ENCODE measurements around the gene PFDN2.

Gene PFDN2

DNA sequence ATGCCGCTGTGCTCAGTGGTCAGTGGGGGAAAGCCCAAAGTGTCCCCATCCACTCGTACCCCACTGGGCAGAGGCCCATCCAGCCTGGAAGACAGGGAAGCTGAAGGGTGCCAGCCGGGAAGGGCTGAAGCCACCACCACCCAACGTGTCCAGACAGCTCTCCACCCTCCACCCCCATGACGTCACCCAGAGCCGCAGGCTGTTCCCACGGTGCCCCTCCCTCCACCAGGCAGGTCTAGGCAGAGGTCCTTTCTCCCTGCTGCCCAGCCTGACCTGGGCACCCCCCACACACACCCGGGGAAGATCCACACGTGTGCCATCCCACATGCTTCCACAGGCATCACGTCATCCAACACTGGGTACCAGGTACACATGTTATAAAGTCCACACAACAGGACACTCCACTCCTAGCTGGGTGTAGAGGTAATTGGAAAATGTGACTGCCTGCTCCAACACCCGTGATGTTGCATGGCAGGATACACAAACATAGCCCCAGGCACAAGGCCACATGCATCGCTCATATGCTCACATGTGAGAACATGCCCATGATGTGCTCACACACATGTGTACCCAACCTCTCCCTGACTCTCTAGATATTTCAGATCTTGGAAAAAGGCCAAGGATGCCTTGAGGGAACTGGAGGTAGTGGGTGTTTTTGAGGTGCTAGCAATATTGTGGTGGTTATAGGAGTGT is 43.0 kb downstream of the PFDN2 start:
- Histone ChIP-seq H4K8ac (ENCODE audit: low read length) (no peak overlapping the region), H3K4ac (ENCODE audit: low read depth in 1 of 2, low read length in 2 of 2) (peak overlapping the region in 1 of 2 experiments; percentile 27), H3K9me3 (ENCODE audit: control insufficient read depth, low read length) (no peaks in the 10 kb centered on the region), H3K4me2 (ENCODE audit: low read length, poor library complexity, severe bottlenecking) (no peak overlapping the region), H3K23ac (ENCODE audit: low read length in 2 of 2) (no peak overlapping the region), H3K9ac (ENCODE audit: low read length) (no peak overlapping the region), H3K79me1 (replicated peaks; ENCODE audit: low read length, poor library complexity, severe bottlenecking) (no peaks in the 10 kb centered on the region), H2BK5ac (ENCODE audit: low read depth, low read length, poor library complexity, severe bottlenecking) (no peak overlapping the region), H4K91ac (ENCODE audit: low read length) (peak overlapping the region; percentile 67), H3K4me1 (ENCODE audit: control insufficient read depth, insufficient read depth, low read depth, low read length) (no peaks in the 10 kb centered on the region), H2BK15ac (ENCODE audit: low read depth, poor library complexity, severe bottlenecking) (no peak overlapping the region), H2AK5ac (ENCODE audit: low read length, severe bottlenecking) (no peak overlapping the region), H2BK120ac (ENCODE audit: low read depth, low read length) (no peak overlapping the region), H3K18ac (ENCODE audit: low read depth in 1 of 2, low read length in 2 of 2) (no peak overlapping the region), H3K27ac (ENCODE audit: low read length, poor library complexity, severe bottlenecking) (no peak overlapping the region), H3K27me3 (ENCODE audit: control insufficient read depth in 1 of 2, insufficient read depth in 1 of 2, low read length in 2 of 2) (no peaks in the 10 kb centered on the region), H3K14ac (ENCODE audit: low read length in 2 of 2) (peak overlapping the region in 1 of 2 experiments; percentile 41), H2AFZ (ENCODE audit: low read depth, low read length) (no peak overlapping the region), H2BK12ac (ENCODE audit: low read length in 2 of 2) (no peak overlapping the region), H3K36me3 (ENCODE audit: control insufficient read depth in 1 of 2, insufficient read depth in 2 of 2, low read depth in 1 of 2, low read length in 2 of 2) (no peaks in the 10 kb centered on the region), H3K4me3 (ENCODE audit: insufficient read depth in 1 of 2, low read depth in 1 of 2, low read length in 2 of 2) (peak overlapping the region in 1 of 2 experiments; percentile 11)
- no peak for DNase-seq
- 87% methylated on average over 10 of the region's 12 CpGs for WGBS

DNA sequence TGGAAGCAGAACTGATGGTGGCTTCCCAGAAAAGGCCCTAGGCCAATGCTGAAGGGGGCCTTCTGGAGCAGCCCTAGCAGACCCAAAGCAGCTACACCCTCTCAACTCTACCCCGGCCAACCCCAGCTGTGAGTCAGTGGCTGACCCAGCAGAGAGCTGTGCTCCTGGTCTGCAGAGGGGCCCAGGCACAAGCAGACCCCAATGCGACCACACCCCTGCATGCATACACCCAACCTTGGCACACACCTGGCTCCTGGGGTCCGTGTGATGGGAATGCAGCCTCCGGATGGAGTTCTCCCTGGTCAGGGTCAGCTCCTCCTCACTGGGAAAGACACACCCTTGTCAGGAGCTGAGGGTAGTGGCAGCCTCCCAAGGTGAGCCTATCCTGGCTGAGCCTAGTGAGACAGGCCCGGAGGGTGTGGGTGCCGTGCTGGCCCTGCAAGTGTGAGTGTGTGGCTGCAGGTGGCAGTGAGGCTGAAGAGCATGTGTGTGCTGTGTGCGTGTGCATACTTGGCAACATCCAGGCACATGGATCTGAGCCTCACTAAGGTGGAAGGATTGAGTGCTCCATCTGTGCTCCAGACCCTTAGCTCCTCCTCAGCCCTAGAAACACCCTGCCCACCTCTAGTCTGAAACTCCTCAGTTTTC is 44.2 kb downstream of the PFDN2 start:
- Histone ChIP-seq H2BK15ac (ENCODE audit: low read depth, poor library complexity, severe bottlenecking) (no peak overlapping the region), H3K4me3 (ENCODE audit: insufficient read depth in 1 of 2, low read depth in 1 of 2, low read length in 2 of 2) (no peak overlapping the region), H4K8ac (ENCODE audit: low read length) (peak overlapping the region; percentile 32), H3K14ac (ENCODE audit: low read length in 2 of 2) (no peak overlapping the region), H4K91ac (ENCODE audit: low read length) (peak overlapping the region; percentile 3), H2BK120ac (ENCODE audit: low read depth, low read length) (no peak overlapping the region), H3K79me1 (replicated peaks; ENCODE audit: low read length, poor library complexity, severe bottlenecking) (no peaks in the 10 kb centered on the region), H3K27ac (ENCODE audit: low read length, poor library complexity, severe bottlenecking) (no peak overlapping the region), H2BK5ac (ENCODE audit: low read depth, low read length, poor library complexity, severe bottlenecking) (no peak overlapping the region), H3K36me3 (ENCODE audit: control insufficient read depth in 1 of 2, insufficient read depth in 2 of 2, low read depth in 1 of 2, low read length in 2 of 2) (no peaks in the 10 kb centered on the region), H2AFZ (ENCODE audit: low read depth, low read length) (no peak overlapping the region), H3K4ac (ENCODE audit: low read depth in 1 of 2, low read length in 2 of 2) (no peak overlapping the region), H3K9ac (ENCODE audit: low read length) (no peak overlapping the region), H3K4me1 (ENCODE audit: control insufficient read depth, insufficient read depth, low read depth, low read length) (no peaks in the 10 kb centered on the region), H3K23ac (ENCODE audit: low read length in 2 of 2) (no peak overlapping the region), H3K18ac (ENCODE audit: low read depth in 1 of 2, low read length in 2 of 2) (no peak overlapping the region), H3K4me2 (ENCODE audit: low read length, poor library complexity, severe bottlenecking) (no peak overlapping the region), H3K27me3 (ENCODE audit: control insufficient read depth in 1 of 2, insufficient read depth in 1 of 2, low read length in 2 of 2) (no peaks in the 10 kb centered on the region), H2AK5ac (ENCODE audit: low read length, severe bottlenecking) (no peak overlapping the region), H3K9me3 (ENCODE audit: control insufficient read depth, low read length) (no peaks in the 10 kb centered on the region), H2BK12ac (ENCODE audit: low read length in 2 of 2) (peak overlapping the region in 1 of 2 experiments; percentile 11)
- DNase-seq, result no peak
- 71% methylated on average over 7 of the region's 7 CpGs for WGBS

DNA sequence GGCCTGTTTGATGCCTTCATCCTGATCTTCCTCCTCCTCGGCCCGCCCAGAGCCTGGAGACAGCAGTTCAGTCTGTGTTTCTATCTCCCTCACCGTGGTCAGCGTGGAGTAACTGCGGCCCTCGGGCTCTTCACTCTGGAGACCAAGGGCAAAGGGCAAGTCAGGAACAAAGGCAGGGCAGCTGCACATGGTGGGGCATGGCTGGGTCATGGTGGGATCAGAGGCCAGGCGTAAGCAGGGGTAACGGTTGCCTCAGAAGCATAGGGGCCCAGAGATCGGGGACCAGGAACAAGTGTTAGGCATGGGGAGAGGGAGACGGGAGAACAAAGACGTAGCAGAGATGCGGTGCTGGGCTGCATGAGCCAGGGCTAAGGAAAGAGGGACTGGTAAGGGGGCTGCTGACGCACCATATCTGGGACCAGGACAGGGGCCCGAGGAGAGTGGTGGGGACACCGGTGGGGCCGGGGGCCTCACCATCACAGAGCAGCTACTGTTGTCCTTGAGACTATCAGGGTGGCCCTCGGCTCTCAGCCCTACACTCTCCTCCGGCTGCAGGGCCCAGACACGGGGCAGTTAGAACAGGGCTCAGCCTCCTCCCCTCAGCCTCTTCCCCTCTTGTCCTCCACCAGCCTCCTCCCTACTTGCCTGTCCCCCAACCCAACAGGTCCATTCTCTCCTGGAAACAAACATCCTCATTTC is 44.9 kb downstream of the PFDN2 start:
- DNase-seq, result no peak
- Histone ChIP-seq H2AK5ac (ENCODE audit: low read length, severe bottlenecking) (no peak overlapping the region), H3K14ac (ENCODE audit: low read length in 2 of 2) (no peak overlapping the region)

DNA sequence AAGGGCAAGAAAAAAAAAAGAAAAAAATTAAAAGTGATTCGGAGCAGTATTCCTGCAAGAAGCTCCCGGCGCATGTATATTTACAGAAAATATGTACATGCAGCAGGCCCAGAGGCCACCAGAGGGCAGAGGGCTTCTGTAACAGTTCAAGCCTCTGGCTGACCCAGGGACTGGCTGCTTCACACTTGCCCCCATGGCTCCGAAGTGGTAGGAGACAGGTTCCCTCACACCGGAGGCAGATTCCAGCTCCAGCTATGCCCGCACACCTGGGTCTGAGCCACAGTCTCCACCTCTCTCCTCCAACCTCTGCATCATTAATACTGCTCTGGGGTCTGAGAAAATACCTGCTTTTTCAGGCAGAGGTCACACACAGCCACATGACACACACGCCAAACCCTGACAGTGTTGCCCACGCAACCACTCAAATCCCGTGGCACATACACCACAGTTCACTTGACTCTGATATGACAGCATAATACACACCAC is 45.9 kb downstream of the PFDN2 start:
- H3K79me1 ChIP-seq (replicated peaks; ENCODE audit: low read length, poor library complexity, severe bottlenecking), result no peaks in the 10 kb centered on the region
- no peak overlapping the region for H3K18ac ChIP-seq (ENCODE audit: low read depth in 1 of 2, low read length in 2 of 2)
- DNase-seq, result peak; percentile 49
- no peak overlapping the region for H3K9ac ChIP-seq (ENCODE audit: low read length)
- no peak overlapping the region for H3K4ac ChIP-seq (ENCODE audit: low read depth in 1 of 2, low read length in 2 of 2)
- WGBS, result 79% methylated on average over 9 of the region's 9 CpGs
- H3K23ac ChIP-seq (ENCODE audit: low read length in 2 of 2), result no peak overlapping the region
- no peak overlapping the region for H2BK15ac ChIP-seq (ENCODE audit: low read depth, poor library complexity, severe bottlenecking)
- H3K4me1 ChIP-seq (ENCODE audit: control insufficient read depth, insufficient read depth, low read depth, low read length), result no peaks in the 10 kb centered on the region
- no peak overlapping the region for H2BK12ac ChIP-seq (ENCODE audit: low read length in 2 of 2)
- no peak overlapping the region for H2AK5ac ChIP-seq (ENCODE audit: low read length, severe bottlenecking)
- no peaks in the 10 kb centered on the region for H3K9me3 ChIP-seq (ENCODE audit: control insufficient read depth, low read length)
- H2BK5ac ChIP-seq (ENCODE audit: low read depth, low read length, poor library complexity, severe bottlenecking), result no peak overlapping the region
- H4K91ac ChIP-seq (ENCODE audit: low read length), result no peak overlapping the region
- peaks cover 0 to 7% of the 10 kb centered on the region in 2 experiments for H3K27me3 ChIP-seq (ENCODE audit: control insufficient read depth in 1 of 2, insufficient read depth in 1 of 2, low read length in 2 of 2)
- no peak overlapping the region for H3K4me2 ChIP-seq (ENCODE audit: low read length, poor library complexity, severe bottlenecking)
- H2AFZ ChIP-seq (ENCODE audit: low read depth, low read length), result no peak overlapping the region
- peak overlapping the region in 1 of 2 experiments; percentile 9 for H3K14ac ChIP-seq (ENCODE audit: low read length in 2 of 2)
- H3K27ac ChIP-seq (ENCODE audit: low read length, poor library complexity, severe bottlenecking), result no peak overlapping the region
- H3K4me3 ChIP-seq (ENCODE audit: insufficient read depth in 1 of 2, low read depth in 1 of 2, low read length in 2 of 2), result no peak overlapping the region
- H3K36me3 ChIP-seq (ENCODE audit: control insufficient read depth in 1 of 2, insufficient read depth in 2 of 2, low read depth in 1 of 2, low read length in 2 of 2), result no peaks in the 10 kb centered on the region
- H2BK120ac ChIP-seq (ENCODE audit: low read depth, low read length), result no peak overlapping the region
- H4K8ac ChIP-seq (ENCODE audit: low read length), result no peak overlapping the region

More for the DNA sequence above, 44.9 kb downstream of the PFDN2 start:
- no peak overlapping the region for H3K9ac ChIP-seq (ENCODE audit: low read length)
- H4K8ac ChIP-seq (ENCODE audit: low read length), result no peak overlapping the region
- H3K36me3 ChIP-seq (ENCODE audit: control insufficient read depth in 1 of 2, insufficient read depth in 2 of 2, low read depth in 1 of 2, low read length in 2 of 2), result no peaks in the 10 kb centered on the region
- no peaks in the 10 kb centered on the region for H3K4me1 ChIP-seq (ENCODE audit: control insufficient read depth, insufficient read depth, low read depth, low read length)
- H3K23ac ChIP-seq (ENCODE audit: low read length in 2 of 2), result no peak overlapping the region
- WGBS, result 96% methylated on average over 19 of the region's 19 CpGs
- H2BK5ac ChIP-seq (ENCODE audit: low read depth, low read length, poor library complexity, severe bottlenecking), result no peak overlapping the region
- H3K79me1 ChIP-seq (replicated peaks; ENCODE audit: low read length, poor library complexity, severe bottlenecking), result no peaks in the 10 kb centered on the region
- no peak overlapping the region for H2BK15ac ChIP-seq (ENCODE audit: low read depth, poor library complexity, severe bottlenecking)
- H3K4ac ChIP-seq (ENCODE audit: low read depth in 1 of 2, low read length in 2 of 2), result no peak overlapping the region
- no peak overlapping the region for H3K4me2 ChIP-seq (ENCODE audit: low read length, poor library complexity, severe bottlenecking)
- H4K91ac ChIP-seq (ENCODE audit: low read length), result no peak overlapping the region
- no peaks in the 10 kb centered on the region for H3K9me3 ChIP-seq (ENCODE audit: control insufficient read depth, low read length)
- no peak overlapping the region for H2AFZ ChIP-seq (ENCODE audit: low read depth, low read length)
- no peak overlapping the region for H3K4me3 ChIP-seq (ENCODE audit: insufficient read depth in 1 of 2, low read depth in 1 of 2, low read length in 2 of 2)
- no peak overlapping the region for H2BK120ac ChIP-seq (ENCODE audit: low read depth, low read length)
- H2BK12ac ChIP-seq (ENCODE audit: low read length in 2 of 2), result no peak overlapping the region
- no peak overlapping the region for H3K18ac ChIP-seq (ENCODE audit: low read depth in 1 of 2, low read length in 2 of 2)
- peaks cover 0 to 4% of the 10 kb centered on the region in 2 experiments for H3K27me3 ChIP-seq (ENCODE audit: control insufficient read depth in 1 of 2, insufficient read depth in 1 of 2, low read length in 2 of 2)
- H3K27ac ChIP-seq (ENCODE audit: low read length, poor library complexity, severe bottlenecking), result no peak overlapping the region

All from mesenchymal stem cell (in vitro differentiated cells and primary cell).